Measurements from ENCODE around the gene TK1.

GRCh38 chr17:78184351-78184750 is 2.5 kb downstream of the TK1 start:
- TF ChIP-seq POLR2A (IDR thresholded peaks at IDR 0.05) (no peak), CTCF (IDR thresholded peaks at IDR 0.05) (no peak)

All from body of pancreas (tissue), 4 donors.